ENCODE measurements around the gene MED28.
"Not testable (repeated sequence)": the region's sequence is repeated elsewhere in the genome, so short reads cannot be mapped to it uniquely, and the experiment has no call there.

The MED28 gene

GRCh38 chr4:17614416-17615299, at the start of gene MED28:
MED28 (plus strand) TSS chr4:17614641; CDS start chr4:17614655, 14 bp downstream.
- DNase-seq, result peak; percentile 95

- no peak for DNase-seq
Measured at GRCh38 chr4:17565846-17566245, 48.6 kb upstream of the MED28 start.

- no peak for DNase-seq
Measured at GRCh38 chr4:17567271-17567670, 47.2 kb upstream of the MED28 start.

DNA sequence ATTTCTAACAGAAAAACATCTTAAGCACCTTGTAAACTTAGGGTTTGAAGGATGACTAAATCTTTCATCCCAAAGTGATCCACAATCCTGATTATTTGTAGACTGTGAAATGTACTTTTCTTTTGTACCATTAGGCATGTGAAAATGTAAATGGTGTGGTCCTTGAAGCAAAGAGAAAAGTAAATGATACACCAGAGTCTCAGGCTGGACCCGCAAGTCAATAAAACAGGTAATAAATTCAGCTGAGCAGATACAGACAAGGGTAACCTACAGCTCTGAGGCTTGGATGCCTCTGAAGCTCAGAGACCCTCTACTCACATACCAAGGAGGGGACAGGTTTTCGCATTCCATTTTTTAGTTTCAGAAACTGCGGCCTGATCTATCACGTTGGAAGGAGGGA, 40.2 kb upstream of the MED28 start:
- no peak for DNase-seq

GRCh38 chr4:17575177-17575576, 39.3 kb upstream of the MED28 start:
- DNase-seq, result not testable (repeated sequence)

DNA sequence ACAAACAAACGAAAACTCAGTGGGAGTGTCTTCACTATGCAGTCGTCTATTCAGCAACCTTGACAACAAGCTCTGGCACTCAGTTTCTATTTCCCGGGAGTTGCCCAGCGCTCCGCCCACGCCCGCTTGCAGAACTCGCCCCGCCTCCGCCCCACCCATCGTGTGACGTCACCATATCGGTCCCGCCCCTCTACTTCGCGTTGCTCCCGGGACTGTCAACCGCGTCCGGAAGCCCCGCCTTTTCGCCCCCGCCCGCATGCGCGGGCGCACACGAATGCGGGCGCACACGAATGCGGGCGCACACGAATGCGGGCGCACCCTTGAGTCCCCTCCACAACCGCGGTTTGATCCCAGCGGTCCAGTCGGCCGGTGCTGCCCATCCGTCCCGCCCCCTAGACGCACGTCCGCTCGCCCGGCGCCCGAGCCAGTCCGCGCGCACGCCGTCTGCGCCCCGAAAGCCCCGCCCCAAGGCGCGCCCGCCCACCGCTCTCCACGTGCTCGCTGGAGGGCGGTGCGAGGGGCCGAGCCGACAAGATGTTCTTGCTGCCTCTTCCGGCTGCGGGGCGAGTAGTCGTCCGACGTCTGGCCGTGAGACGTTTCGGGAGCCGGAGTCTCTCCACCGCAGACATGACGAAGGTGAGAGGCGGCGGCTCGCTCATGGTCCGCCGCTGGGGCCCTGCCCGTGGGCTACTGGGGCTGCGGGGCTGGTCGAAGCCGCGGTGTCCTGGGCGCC, 37.3 kb upstream of the MED28 start, which contains the start of gene LAP3:
Gene LAP3, plus strand, starts transcription at position 267 of the 733 bp plus-strand sequence. Its CDS starts 268 bp downstream, at position 535.
- DNase-seq, result peak; percentile 97

DNA sequence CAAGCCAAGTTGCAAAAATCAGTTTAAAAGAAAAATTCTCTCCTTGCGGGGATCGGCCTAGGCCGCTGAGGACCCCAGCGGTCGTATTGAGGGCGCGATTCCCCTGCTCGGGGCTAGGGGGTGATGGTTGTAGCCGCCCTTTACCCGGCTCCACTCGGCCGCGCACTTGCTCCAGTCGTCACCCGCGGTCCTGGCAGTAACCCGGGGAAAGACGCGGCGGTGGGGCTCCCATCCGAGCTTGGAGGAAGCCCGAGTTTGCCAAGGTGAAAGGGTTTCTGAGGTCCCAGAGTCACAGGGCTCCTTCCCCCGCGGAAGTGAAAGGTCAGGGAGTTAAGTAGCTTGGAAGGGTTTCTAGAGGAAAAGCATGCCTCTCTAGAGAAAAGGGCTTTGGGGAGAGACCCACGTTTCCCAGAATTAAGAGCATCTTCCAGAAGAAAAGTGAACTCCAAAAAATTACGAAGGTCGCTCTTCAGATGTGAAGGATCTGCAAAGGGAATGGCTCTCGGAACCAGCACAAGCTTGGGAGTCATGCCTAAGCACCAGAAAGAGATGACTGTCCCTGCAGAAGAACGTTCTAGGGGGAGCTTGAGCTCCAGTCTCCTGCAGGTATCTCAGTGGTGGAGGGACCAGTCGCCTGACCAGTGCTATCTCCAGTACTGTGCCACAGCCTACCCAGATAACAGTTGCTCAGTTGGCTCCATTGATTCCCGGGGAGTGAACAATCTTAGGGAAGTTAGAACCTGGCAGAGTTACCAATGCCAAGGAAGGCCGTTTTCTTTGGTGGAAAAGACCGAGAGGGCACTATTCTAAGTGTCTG, 36.6 kb upstream of the MED28 start:
- no peak for DNase-seq

DNA sequence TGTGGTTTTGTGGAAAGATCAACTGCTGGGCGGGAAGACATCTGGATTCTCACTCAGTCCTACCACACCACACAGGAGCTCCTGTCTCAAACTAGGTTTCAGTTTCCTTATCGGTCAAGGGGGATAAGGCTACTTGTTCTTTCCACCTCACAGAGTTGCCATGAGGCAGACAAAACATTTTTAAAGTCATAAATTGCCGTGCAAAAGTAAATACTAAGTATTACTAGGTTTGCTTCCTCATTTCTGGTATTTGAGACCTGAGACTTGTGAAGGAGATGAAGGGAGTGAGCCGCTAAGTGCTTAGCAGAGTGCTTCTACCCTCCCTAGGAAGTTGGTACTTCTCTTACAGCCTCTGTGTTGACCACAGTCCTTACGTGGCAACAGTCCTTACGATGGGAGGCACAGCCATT, 36.0 kb upstream of the MED28 start:
- DNase-seq, result peak; percentile 17

- no peak for DNase-seq
Measured at GRCh38 chr4:17580969-17581368, 33.5 kb upstream of the MED28 start.

GRCh38 chr4:17583276-17583675, 31.2 kb upstream of the MED28 start:
- no peak for DNase-seq

DNA sequence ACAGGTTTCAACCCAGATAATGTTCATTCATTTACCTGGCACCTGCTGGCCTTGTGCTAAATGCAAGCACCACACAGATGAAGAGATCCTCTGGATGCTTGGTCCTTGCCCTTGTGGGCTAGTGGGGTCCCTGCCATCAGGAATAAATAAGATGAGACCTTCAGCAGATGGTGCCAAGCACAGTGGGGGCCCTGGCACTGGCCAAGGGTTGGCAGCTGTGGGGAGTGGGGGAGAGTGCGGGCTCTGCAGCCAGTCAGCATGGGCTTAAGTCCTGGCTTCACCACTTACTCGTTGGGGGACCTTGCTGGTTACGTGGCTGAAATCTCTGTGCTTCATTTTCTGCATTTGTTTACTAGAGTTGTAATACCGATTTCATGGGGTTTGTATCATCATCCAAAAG, 30.5 kb upstream of the MED28 start:
- DNase-seq, result no peak

GRCh38 chr4:17584521-17585213, 29.8 kb upstream of the MED28 start:
- DNase-seq, result no peak

DNA sequence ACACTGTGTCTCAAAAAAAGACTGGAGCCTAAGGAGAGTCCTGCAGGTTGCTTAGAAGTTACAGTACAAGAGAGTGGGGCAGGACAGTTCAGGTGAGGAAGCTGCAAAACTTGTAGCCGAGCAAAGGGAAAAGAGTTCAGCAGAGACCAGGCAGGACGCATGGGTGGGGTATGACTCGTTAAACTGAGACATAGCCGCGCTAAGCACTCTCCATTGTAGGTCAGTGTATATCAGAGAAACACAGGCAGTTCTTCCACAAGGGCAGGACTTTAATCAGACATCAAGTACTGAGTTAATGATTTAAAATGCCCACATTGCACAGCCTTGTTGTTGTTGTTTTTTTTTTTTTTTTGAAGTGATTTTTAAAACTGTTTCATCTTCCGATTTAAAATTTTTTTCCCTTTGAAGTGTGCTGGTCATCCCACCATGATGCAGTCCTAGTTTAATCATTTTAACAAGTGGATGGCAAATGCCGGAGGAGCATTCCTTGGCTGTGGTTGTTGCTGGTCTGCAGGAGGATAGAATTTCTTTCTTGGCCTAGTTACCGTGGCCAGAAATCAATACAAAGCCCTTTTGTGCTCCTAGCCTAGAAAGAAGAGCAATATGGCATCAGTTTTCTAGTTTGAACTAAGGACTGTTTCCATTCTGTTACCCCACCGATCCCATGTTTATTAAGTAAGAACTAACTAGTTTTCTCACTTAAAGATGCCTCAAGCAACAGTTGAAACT, 27.2 kb upstream of the MED28 start:
- DNase-seq, result no peak

DNA sequence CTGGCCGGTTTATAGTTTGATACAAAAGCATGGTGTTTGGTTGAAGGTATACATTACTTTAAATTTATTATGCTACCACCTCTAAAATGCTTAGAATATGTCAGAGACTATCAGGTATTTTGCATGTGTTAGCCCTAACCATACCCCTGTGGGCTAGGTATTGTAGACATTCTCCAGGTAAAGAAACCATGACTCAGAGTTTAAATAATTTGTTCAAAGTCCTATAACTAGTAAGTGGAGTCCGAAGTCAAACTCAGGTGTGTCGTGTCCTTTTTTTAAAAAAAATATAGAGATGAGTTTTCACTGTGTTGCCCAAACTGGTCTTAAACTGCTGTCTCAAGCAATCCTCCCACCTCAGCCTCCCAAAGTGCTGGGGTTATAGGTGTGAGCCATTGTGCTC, 25.1 kb upstream of the MED28 start:
- DNase-seq, result no peak

- DNase-seq, result peak; percentile 28
Measured at GRCh38 chr4:17595471-17596005, 18.9 kb upstream of the MED28 start.

DNA sequence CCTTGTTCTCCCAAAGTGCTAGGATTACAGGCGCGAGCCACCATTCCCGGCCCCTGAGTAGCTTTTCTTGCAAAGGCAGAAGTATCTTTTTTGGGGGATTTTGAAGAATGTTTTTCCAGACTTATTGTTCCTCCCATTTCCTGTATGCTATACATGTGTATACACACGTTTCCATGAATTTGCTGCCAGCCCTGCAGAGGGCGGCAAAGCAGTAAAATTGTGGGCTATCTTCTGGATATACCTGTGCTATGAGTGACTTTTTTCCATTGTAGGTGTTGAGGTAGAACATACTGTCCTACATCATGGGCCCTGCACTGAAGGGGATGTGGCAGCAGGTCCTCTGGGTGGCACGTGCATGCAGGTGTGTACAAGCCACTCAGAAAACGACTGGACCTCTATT, 16.9 kb upstream of the MED28 start:
- no peak for DNase-seq

DNA sequence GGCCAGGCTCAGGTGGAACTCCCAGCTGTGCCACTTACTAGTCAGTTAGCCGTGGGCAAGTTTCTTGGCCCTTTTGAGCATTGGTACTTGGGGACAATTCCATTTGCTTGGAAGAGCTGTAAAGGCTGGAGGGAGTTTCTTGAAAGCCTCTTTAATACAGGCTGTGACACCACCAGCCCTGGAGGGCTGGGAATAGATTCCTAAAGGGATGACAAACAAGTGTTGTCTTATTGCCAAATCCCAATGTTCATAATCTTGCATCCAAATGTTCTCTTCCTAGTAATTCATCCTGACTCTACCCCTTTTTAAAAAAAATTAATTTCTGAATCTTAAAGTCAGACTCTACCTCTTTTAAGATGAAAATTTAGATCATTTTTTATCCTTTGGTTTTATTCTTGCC, 14.6 kb upstream of the MED28 start:
- DNase-seq, result no peak

- DNase-seq, result no peak
Measured at GRCh38 chr4:17605236-17605635, 9.2 kb upstream of the MED28 start.

DNA sequence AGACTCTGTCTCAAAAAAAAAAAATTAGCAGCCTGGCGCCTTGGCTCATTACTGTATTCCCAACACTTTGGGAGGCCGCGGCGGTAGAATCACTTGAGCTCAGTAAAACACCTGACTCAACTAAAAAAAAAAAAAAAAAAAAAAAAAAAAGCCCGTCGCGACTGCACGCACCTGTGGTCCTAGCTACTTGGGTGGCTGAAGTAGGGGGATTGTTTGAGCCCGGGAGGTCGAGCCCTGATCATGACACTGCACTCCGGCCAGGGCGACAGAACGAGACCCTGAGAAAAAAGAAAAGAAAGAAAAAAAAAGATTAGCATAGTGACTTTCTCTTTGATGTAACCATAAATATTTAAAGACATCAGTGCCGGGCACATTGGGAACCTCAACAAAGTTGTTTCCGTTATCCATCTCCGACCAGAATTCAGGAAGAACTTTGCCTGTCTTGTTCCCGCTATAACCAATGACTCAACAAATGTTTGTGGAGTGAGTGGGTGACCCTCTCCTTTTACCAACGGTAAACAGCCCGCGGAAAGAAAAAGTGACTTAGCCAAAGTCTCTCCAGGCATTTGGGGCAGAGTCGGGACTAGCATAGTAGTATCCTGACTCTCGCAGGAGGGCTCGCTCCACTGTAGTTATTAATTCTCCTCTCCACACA, 553 bp upstream of the MED28 start:
- no peak for DNase-seq

GRCh38 chr4:17616283-17616682, 1.8 kb downstream of the MED28 start:
- DNase-seq, result no peak

- DNase-seq, result no peak
Measured at GRCh38 chr4:17618926-17619325, 4.5 kb downstream of the MED28 start.
